SU-DHL-6 (cell line): Measurements from ENCODE around the gene CPNE5.

ENCODE experiments used
- H2AFZ ChIP-seq: fragments of 200-600 bp; sonication (generic); 2 replicates; pipeline ENCODE4 v1.6.1; 2014; ENCODE audit warnings: low read depth, mild to moderate bottlenecking, moderate library complexity, mixed read lengths, antibody characterized with exemption, low read length; ENCODE audit not compliant: severe bottlenecking
- H3F3A ChIP-seq: fragments of 200-600 bp; shearing (Covaris generic); 2 replicates; pipeline ENCODE4 v1.6.0; 2016; ENCODE audit warnings: antibody characterized with exemption, mild to moderate bottlenecking; ENCODE audit not compliant: insufficient read depth
- H3K27ac ChIP-seq: fragments of 200-600 bp; sonication (generic); 2 replicates; pipeline ENCODE4 v1.5.1; 2016; ENCODE audit warnings: low read depth, mild to moderate bottlenecking, low read length, moderate library complexity, mixed read lengths
- H3K27me3 ChIP-seq: fragments of 200-600 bp; sonication (generic), shearing (Covaris generic); 2 replicates; pipeline ENCODE4 v1.6.0; 2014; ENCODE audit warnings: mild to moderate bottlenecking, low read length
- H3K36me3 ChIP-seq: fragments of 200-600 bp; sonication (generic); 2 replicates; pipeline ENCODE4 v1.6.1; 2014; ENCODE audit warnings: mild to moderate bottlenecking, low read length, mixed read lengths
- H3K4me2 ChIP-seq: fragments of 300-600, 200-600 bp; shearing (Covaris generic), sonication (generic); 2 replicates; pipeline ENCODE4 v1.6.0; 2014; ENCODE audit warnings: low read length, low read depth, mild to moderate bottlenecking; ENCODE audit not compliant: poor library complexity, severe bottlenecking
- H3K4me3 ChIP-seq: fragments of 200-600 bp; sonication (generic); 2 replicates; pipeline ENCODE4 v1.5.1; 2014; ENCODE audit warnings: antibody characterized with exemption, low read length, mild to moderate bottlenecking, mixed read lengths; ENCODE audit not compliant: insufficient read depth, poor library complexity, severe bottlenecking
- H3K79me2 ChIP-seq: fragments of 200-600 bp; sonication (generic); 2 replicates; pipeline ENCODE4 v1.6.1; 2014; ENCODE audit warnings: mild to moderate bottlenecking, low read length, moderate library complexity; ENCODE audit not compliant: insufficient read depth
- H3K9ac ChIP-seq: fragments of 200-600 bp; sonication (generic); 2 replicates; pipeline ENCODE4 v1.7.0; 2014; ENCODE audit warnings: mild to moderate bottlenecking, low read length
- H3K9me2 ChIP-seq: fragments of 200-600 bp; sonication (generic); replicated peaks from 2 replicates; pipeline ENCODE4 v1.6.1; 2014; ENCODE audit warnings: low read length; ENCODE audit not compliant: insufficient read depth
- H3K9me3 ChIP-seq: fragments of 200-600 bp; sonication (generic); 2 replicates; pipeline ENCODE4 v1.6.1; 2014; ENCODE audit warnings: low read length, mixed read lengths; ENCODE audit not compliant: insufficient read depth
- H4K20me1 ChIP-seq: fragments of 200-600 bp; sonication (generic); 2 replicates; pipeline ENCODE4 v1.6.1; 2014; ENCODE audit warnings: low read depth, mild to moderate bottlenecking, antibody characterized with exemption, low read length, moderate library complexity, mixed read lengths
- EZH2phosphoT487 ChIP-seq: fragments of 200-600 bp; sonication (generic), shearing (Covaris generic); conservative IDR thresholded peaks from 2 replicates; pipeline ENCODE4 v1.6.1; 2018; ENCODE audit warnings: mild to moderate bottlenecking, antibody characterized with exemption, low read length, moderate library complexity, mixed read lengths
- TF ChIP-seq, protein P1 (sequence below): fragments of 200-600 bp; sonication (generic); IDR thresholded peaks from one replicate; pipeline ENCODE4 v1.5.1; 2017; ENCODE audit warnings: antibody characterized with exemption, mild to moderate bottlenecking, low read length, moderate library complexity; ENCODE audit not compliant: insufficient read depth, poor library complexity, severe bottlenecking

CPNE5 gene

GRCh38 chr6:36765190-36765589 is 74.1 kb downstream of the CPNE5 start:
- H3K27me3 ChIP-seq: no peaks in the 10 kb centered on the region
- no peaks in the 10 kb centered on the region for H3K36me3 ChIP-seq
- no peak overlapping the region for H3K4me3 ChIP-seq
- H3K9ac ChIP-seq: no peak overlapping the region
- no peaks in the 10 kb centered on the region for H4K20me1 ChIP-seq
- no peaks in the 10 kb centered on the region for H3K9me2 ChIP-seq
- no peaks in the 10 kb centered on the region for H3F3A ChIP-seq
- TF ChIP-seq EZH2phosphoT487: no peak
- TF ChIP-seq, protein P1, sequence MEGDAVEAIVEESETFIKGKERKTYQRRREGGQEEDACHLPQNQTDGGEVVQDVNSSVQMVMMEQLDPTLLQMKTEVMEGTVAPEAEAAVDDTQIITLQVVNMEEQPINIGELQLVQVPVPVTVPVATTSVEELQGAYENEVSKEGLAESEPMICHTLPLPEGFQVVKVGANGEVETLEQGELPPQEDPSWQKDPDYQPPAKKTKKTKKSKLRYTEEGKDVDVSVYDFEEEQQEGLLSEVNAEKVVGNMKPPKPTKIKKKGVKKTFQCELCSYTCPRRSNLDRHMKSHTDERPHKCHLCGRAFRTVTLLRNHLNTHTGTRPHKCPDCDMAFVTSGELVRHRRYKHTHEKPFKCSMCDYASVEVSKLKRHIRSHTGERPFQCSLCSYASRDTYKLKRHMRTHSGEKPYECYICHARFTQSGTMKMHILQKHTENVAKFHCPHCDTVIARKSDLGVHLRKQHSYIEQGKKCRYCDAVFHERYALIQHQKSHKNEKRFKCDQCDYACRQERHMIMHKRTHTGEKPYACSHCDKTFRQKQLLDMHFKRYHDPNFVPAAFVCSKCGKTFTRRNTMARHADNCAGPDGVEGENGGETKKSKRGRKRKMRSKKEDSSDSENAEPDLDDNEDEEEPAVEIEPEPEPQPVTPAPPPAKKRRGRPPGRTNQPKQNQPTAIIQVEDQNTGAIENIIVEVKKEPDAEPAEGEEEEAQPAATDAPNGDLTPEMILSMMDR: no peak
- no peak overlapping the region for H3K27ac ChIP-seq
- H3K9me3 ChIP-seq: no peaks in the 10 kb centered on the region
- no peak overlapping the region for H2AFZ ChIP-seq
- no peaks in the 10 kb centered on the region for H3K79me2 ChIP-seq
- H3K4me2 ChIP-seq: no peak overlapping the region

- TF ChIP-seq, protein P1: no peak
- no peak for TF ChIP-seq EZH2phosphoT487
- no peak overlapping the region for H2AFZ ChIP-seq
- no peaks in the 10 kb centered on the region for H3K36me3 ChIP-seq
- H3K9me3 ChIP-seq: no peaks in the 10 kb centered on the region
- H3K79me2 ChIP-seq: no peaks in the 10 kb centered on the region
- no peak overlapping the region for H3K4me3 ChIP-seq
- H4K20me1 ChIP-seq: no peaks in the 10 kb centered on the region
- H3K27ac ChIP-seq: no peak overlapping the region
- peaks cover 17% of the 10 kb centered on the region for H3F3A ChIP-seq
- no peak overlapping the region for H3K4me2 ChIP-seq
- H3K9me2 ChIP-seq: no peaks in the 10 kb centered on the region
- H3K27me3 ChIP-seq: no peaks in the 10 kb centered on the region
- no peak overlapping the region for H3K9ac ChIP-seq
Observed at GRCh38 chr6:36762123-36762522, 77.1 kb downstream of the CPNE5 start.

DNA sequence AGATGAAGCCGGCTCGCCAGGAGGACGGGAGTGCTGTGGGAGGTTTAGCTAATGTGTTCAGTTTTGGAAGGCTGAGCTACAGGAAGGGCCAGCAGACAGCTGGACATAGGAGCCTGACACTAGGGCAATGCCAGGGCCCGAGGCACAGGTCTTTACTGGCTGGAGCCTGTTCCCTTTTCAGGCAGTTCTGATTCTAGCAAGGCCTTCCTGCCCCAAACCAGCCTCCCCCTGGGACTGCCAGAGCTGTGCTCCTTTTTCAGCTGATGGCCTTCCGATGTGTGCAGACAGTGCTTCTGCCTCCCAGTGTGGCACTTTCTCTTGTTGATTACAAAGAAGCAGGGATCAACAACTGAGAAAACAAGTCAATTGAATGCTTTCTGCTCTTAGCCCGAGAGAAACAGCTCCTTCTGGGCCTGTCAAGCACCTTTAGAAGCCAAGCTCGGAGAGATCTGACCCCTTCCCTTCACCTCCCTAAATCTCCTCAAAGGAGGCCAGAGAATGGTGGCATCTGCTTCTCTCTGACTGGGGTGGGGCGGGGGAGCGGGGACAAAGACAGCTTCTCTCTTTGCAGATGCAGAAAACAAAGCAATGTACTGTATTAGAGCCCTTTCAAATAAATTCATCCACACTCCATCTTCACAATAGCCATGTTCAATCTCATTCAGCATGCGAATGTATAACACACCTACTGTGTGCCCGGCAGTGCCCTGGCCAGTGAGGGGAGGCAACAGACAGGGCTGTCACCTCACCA is 78.4 kb downstream of the CPNE5 start:
- no peaks in the 10 kb centered on the region for H3K9me3 ChIP-seq
- no peaks in the 10 kb centered on the region for H3K27me3 ChIP-seq
- no peak overlapping the region for H3K9ac ChIP-seq
- H3K27ac ChIP-seq: no peak overlapping the region
- no peaks in the 10 kb centered on the region for H3K36me3 ChIP-seq
- H4K20me1 ChIP-seq: no peaks in the 10 kb centered on the region
- no peak overlapping the region for H2AFZ ChIP-seq
- peaks cover 28% of the 10 kb centered on the region for H3F3A ChIP-seq
- H3K9me2 ChIP-seq: no peaks in the 10 kb centered on the region
- H3K4me2 ChIP-seq: no peak overlapping the region
- H3K79me2 ChIP-seq: no peaks in the 10 kb centered on the region
- TF ChIP-seq, protein P1: no peak
- no peak overlapping the region for H3K4me3 ChIP-seq
